HG02798 (cell line): ENCODE results near the gene DGKI.

Experiments used
- ATAC-seq: cut with Tn5 transposase; IDR thresholded peaks from one replicate; pipeline ENCODE4 v1.9.1; 2021; ENCODE audit warnings: mild to moderate bottlenecking; ENCODE audit not compliant: unreplicated experiment, poor library complexity

Gene DGKI

DNA sequence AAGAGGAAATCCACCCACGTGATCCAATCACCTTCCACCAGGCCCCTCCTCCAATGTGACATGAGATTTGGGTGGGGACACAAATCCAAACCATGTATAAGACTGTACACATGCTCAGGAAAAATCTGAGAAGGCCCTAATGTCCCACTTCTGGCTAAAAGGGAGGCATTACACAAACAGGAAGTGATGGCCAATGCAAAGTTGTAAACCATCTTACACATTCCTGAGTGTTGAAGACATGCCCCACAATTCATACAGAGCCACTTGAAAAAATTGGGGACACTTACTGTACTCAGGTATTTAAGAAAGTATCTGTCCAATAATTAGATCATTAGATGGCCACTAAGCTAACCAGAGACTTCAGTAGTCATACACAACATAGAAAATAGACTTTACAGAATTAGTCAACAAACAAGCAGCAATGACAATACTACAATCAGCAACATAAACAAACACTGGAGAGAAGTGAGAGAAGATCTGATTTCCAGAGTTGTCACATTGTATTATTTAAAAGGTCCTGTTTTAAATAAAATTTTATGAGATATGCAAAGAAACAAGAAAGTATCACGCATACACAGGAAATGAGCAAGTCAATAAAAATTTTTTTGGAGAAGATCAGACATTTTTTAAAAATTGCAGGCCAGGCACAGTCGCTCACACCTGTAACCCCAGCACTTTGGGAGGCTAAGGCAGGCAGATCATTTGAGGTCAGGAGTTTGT lies 143.3 kb downstream of the DGKI start:
- no peak for ATAC-seq

DNA sequence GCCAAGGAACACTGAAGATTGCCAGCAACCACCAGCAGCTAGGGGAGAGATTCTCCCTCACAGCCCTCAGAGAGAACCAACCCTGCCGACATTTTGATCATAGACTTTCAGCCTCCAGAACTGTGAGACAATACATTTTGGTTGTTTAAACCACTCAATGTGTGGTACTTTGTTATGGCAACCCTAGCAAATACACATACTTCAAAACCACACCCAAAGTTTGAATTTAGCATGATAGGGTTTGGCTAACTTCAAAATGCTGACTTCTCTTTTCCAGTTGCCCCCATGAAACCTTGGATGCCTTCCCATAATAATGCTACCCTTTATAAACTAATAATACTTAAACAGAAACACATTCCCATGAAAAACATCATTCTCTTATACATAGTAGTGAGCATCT lies 149.8 kb downstream of the DGKI start:
- no peak for ATAC-seq

DNA sequence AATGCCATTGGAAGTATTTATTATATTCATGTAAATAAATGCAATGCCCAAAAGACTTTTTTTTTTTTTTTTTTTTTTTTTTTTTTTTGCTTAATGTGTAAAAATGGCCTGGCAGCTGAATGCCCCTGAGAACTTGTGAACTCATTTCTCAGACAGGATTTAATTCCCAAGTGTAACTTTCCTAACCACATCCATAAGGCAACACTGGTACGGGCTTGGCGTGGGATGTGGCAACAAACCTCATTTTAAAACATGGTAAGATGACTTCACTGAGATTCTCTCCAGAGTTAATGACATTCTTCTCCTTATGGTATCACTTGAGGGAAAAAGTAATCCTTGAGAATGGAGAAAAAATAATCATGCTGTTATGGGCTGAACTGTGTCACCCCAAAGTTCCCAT lies 150.4 kb downstream of the DGKI start:
- ATAC-seq, result no peak

DNA sequence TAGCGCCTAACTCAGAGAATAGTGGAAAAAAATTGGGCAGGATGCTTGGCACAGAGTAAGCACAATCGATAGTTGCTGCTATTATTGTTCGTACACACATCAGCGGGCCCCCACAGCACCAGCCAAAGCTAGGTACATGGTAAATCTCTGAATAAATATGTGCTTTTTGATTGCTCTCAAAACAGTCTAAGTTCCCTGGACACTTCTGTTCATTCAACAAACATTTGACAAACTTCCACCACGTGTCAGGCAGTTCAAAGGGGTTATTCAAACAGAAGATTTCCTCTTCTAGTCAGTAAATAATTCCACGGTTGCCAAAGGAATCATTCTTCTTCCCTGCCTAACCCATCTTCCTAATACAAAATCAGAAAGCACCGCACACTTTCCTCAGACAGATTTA lies 150.8 kb downstream of the DGKI start:
- no peak for ATAC-seq

DNA sequence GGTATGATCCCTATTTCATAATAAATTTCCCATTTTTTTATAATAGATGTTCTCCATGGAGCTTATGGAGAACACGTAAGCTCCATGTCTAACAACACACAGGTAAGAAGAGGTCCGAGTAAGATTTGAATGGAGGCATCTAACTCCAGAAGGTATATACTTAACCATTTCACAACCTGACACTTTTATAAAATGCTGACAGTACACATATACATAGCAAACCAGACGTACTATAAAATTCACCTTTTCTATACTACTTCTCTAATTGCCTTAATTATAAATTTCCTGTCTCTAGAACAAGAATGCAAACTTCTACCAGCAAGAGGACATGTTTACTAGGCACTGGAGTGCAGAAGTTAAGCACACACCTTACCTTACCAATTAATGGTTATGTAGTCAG lies 151.3 kb downstream of the DGKI start:
- ATAC-seq, result no peak

DNA sequence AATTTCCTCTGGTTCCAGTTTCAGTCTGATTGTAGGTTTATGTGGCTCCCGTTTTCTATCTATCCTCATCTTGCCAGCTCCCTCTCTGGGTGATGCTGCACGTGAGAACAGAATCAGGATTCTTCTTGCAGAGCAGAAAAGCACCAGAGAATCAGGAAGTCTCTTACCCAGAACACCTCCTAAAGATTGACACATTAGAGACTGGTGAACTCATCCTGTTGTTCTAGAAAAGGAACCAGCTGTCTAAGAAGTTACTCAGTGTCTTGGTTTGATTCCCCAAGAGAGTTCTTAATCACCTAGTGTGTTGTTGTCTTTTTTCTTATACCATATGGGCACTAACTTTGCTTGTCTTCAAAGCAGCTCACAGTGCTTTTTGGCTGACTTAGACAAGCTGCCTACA lies 152.4 kb downstream of the DGKI start:
- ATAC-seq, result peak; percentile 51

DNA sequence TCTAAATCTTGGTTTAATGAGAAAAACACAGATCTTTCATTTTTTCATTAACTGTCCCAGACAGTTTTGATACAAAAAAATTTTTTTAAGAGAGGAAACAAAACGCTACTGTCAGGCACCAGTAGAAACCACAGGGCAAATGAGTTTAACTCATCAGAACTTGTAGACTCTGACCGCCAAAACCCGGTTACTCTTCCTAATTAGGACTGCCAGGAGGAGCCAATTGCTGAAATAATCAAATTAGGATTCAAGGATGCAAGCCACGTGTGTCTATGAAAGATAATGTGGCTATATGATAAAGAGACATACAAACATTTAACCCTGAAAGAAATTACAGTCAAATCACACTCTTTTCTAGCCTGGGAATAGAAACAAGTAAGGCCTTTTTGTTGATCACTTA lies 154.4 kb downstream of the DGKI start:
- ATAC-seq, result no peak

DNA sequence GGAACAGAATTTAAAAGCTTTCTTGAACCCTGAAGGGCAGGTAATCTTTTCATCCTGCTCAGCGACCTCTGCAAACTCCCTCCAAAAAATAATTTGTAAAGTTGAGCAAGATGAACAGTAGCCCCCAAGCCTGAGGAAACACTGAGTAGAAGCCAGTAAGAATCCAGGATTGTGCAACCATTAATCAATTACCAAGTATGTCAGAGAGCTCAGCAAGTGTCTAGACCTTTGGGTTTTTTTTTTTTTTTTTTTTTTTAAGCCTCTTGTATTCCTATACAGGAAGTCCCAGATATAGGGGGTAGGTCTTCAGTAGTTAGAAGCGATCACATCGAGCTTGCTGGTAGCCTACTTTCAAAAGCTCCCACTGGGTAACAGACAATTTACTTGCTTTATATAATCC lies 155.2 kb downstream of the DGKI start:
- ATAC-seq, result no peak

DNA sequence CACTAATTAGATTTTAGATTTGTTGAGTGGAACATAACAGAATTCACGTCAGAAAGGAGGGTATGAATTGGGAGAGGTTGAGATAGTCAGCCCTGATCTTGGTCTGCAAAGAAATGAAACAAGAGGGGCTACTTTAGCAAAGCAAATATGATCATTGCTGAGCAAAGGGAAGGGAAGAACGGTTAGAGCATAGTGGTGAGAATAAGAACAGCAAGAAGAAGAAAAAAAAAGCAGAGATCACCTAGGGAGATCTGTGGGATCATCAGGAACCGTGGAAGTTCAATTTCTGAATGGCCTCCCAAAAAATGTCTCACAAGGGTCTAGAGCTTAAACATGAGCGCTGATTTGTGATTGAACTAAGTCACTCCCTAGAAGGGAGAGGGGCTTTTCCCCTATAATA lies 156.1 kb downstream of the DGKI start:
- ATAC-seq, result no peak

DNA sequence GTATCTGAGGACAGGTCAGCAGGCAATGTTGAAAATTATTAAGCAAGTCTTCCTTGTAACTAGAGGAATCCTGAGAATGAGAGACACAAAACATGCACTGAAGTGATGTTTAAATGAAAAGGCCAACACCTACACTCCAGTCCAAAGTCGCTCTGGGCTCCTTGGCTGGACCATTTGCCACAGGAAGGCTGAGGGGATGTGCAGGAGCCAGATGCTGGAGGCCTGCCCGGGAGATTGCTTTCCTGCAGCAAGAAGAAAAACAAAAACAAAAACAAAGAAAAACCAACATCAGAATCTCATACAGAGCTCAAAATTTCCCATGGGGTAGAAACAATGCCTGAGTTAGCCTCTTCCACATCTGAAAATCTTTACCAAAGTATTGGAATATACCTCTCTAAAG lies 157.0 kb downstream of the DGKI start:
- no peak for ATAC-seq

DNA sequence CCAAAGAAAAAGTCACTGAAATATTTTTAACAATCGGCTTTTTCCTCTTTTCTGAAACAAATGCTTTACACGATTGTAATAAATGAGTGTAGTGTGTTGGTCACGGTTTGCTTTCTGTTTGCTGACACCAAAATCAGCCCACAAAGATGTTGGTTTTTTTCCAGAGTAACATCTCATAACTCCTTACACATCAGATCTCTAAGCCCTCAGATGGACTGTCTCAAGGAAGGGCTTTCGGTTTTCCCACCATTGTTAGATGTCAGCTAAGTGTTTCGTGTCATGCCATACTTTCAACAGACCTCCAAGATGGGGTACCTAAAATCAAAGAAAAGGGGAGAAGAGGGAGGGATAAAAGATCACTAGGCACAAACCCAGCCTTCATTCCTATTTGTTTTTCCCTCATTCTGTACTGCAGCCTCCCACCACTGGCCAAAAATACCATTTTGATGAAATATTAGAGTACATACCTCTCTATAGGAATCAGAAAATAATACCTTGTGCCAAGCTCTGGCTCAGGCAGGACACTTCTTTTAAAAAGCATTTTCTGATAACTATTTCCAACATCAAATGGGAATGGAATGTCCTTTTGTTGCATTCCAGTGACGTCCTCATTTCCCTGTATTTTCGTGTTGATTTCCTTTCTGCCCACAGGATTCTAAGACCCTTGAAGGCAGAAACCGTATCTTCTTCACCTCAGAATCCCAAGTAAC lies 159.1 kb downstream of the DGKI start:
- no peak for ATAC-seq

DNA sequence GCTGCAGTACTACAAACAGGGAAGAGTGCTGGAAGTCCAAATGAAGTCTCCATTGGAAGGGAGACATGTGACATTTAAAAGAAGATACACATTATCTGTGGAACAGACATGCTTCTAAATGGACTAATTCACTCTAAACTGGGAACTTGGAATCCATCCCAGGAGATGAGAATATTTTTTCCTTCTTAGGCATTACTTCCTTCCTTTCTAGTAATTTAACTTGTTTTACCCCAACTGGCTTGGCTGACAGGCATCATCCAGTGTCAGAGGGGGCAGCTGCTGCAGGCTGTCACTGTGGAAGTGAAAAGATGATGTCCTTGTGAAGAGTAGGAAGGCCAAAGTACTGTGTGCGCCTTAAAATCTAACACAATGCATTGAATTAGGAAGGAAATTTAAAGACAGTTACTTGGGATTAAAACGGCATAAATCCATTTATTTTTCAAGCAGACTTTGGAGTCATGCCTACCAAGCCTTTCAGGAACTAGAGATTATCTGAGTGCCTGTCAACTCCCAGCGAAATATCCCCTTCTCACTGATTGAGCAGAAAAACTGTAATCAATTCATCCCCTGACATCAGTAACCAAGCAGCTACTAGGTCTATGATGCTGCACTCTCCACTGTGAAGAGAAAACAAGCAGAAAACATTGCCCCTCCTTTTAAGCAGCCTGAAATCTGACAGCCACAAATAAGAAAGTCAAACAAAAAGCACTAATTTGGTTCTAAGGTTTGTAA lies 161.2 kb downstream of the DGKI start:
- ATAC-seq, result no peak

DNA sequence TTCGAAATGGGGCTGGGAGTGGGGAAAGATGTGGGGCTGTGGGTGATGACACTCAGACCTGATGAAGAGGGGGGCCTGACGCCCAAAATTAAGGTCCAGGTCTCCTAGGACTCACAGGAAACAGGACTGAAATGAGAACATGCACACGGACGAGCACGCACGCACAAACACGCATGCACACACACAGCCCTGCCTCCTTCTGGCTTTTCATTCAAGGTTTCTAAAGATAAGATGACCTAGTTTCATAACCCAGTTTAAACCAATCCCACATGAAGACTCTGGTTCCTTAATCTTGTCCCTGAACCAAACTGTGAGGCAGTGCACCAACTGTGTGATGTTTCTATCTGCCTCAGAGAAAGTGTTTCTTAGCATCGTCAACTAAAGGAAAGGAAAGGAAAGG lies 162.0 kb downstream of the DGKI start:
- ATAC-seq, result no peak

DNA sequence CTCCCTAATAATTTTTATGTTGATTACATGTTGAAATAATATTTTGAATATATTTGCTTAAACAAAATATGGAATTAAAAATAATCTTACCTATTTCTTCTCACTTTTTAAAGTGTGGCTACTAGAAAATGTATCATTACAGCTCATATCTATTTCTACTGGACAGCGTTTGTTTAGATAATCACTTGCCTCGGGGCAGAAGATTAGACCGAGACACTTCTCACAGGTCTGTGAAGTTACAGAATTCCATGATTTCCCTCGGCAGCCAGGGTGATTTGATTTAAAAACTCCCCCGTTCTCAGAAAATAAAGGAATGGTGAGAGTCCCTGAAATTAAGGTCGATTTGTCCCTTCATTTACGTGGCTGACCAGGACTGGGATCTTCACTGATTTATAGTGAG lies 162.5 kb downstream of the DGKI start:
- ATAC-seq, result no peak

DNA sequence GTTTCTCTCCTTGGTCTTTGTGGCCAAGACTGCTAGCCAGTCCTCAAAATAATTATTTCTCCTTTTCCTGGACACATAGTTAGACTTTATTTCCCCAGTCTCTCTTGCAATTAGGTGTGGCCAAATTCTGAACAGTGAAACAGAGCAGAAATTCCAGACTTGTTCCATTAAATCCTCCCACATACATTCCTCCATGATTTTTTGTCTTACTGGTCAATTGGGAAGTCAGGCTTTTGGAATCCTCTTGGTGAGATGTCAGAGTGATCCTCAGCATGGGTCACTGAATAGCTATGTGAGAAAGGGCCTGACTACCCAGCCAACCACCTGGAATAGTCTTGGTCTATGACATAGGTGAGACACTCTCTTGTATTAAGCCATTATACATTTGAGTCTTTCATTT lies 164.2 kb downstream of the DGKI start:
- no peak for ATAC-seq

DNA sequence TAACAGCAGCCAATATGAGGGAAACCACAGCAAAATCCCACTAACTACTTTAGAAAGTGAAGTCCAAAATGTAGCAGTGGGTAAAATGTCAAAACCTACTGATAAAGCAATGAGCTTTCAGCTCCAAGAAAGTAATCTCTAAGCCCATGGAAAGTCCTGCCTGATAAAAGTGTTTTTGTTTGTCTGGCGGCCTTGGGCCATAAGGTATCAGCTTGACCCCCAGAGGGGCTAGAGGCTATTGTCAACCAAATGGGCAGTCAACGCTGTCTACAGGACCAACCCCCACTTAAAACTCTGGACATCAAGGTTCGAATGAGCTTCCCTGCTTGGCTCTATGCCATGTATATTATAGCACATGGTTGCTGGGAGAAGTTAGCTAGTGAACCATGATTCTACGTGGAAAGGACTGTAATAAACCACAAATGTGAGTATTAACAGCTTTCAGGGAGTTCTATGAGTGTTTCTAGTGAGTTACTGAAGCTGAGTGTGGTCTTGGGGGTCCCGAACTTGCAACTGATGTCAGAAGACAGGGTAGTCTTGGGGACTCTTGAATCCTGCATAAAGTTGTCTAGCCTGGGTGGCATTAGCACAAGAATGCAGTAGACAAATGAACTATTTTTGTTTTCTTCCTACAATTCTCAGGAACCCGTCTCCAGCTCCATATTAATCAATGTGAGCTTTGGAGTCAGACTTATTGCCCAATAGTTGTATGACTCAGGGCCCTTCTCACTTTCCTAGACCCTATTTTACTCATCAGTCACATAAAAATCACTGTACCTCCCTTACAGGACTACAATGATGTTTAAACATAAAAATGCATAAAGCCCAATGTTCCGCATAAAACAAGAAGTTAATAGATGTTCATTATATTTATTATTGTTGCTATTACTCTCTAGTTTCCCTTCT lies 164.9 kb downstream of the DGKI start:
- no peak for ATAC-seq

DNA sequence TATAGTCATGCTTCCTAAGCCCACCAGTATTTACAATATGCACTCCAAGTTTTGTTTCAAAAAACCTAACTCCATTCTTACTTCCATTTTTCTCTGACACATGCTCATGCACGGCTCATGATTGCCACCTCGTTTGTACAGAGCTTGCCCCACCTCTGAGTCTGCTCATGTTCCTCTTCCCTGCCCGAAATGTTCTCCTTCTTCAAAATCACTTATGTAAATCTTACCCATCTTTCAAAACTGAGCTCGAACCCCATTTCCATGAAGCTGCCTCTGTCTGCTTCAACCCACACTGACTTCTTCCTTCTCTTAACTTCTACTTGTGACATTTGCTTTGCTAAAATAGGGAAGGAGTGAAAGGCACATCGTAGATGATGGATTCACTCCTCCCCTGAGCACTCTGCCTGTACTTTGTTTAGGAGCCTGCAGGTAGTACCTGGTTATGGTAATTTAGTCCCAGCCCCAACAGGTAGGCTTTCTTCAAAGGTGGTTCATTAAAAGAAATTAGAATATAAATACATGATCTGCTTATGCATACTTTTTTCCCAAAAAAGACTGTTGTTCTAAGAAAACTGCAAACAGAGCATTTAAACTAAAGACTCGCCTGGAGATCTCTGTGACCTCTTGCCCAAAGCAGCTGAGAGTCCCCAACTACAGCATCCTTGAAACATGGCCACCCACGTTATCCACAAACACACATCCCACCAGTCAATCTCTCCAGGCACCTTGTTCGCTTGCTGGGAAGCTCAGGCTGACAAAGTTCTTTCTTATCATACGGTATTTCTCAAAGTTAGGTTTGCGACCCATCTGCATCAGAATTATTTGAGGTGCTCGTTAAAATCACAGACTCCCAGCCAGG lies 172.0 kb downstream of the DGKI start:
- ATAC-seq, result no peak

DNA sequence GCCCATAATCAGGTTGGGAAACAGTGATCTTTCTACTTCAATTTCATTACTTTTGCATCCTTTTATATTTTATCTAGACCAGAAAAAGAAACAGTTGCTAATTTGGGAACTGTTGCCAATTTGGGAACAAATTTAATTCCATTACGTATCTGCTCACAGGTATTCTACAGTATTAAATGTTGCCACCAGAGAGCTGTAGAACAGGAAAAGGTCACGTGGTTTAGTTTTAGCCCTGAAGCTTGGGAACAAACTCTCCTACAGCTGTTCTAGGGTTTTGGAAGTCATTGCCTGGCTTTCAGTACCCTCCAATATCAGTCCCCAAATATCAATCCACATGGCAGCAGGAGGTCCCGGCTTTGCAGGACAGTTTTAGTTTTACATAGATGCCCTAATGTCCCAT lies 172.7 kb downstream of the DGKI start:
- ATAC-seq, result no peak

DNA sequence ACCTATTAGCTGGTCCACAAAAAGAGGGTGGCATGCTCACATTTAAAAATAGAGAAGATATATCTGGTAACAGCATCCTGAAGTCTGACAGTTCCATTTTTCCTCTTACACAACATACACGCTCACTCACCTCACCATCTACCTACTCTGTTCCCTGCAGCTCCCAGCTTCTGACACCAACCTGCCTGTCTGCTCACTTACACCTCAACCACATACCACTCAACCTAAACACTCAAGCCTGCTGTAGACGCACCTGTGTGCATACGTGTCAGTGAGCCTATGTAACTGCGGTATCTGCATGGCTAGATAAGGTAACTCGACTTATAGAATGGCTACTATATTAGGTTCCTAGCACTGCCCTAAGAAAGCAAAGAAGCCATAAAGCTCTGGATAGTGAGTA lies 174.9 kb downstream of the DGKI start:
- ATAC-seq, result no peak
